ENCODE data around the gene JAGN1. TPM values are rescaled to one million over a fixed set of nuclear protein-coding genes. Genes with fewer than 3 reads are reported as not detected.
A peak's percentile ranks its signal among the peaks of the same experiment; 100 is the strongest.

JAGN1 gene
- total and polyA plus RNA-seq, 9 of the 15 experiments (the other 6 are each of a cell fraction or from before 2014, with no cell fraction given): 31.6 to 77.8 (median 40.3) TPM

DNA sequence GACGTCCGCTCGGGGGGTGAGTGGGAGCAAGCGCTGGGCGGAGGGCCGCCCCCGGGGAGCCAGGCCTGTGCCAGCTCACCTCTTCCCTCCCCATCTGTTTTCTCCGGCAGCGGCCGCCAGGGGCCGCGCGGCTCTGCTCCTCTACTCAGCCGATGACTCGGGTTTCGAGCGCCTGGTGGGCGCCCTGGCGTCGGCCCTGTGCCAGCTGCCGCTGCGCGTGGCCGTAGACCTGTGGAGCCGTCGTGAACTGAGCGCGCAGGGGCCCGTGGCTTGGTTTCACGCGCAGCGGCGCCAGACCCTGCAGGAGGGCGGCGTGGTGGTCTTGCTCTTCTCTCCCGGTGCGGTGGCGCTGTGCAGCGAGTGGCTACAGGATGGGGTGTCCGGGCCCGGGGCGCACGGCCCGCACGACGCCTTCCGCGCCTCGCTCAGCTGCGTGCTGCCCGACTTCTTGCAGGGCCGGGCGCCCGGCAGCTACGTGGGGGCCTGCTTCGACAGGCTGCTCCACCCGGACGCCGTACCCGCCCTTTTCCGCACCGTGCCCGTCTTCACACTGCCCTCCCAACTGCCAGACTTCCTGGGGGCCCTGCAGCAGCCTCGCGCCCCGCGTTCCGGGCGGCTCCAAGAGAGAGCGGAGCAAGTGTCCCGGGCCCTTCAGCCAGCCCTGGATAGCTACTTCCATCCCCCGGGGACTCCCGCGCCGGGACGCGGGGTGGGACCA is 42.6 kb downstream of the JAGN1 start (continued):
- TF ChIP-seq, protein P1, sequence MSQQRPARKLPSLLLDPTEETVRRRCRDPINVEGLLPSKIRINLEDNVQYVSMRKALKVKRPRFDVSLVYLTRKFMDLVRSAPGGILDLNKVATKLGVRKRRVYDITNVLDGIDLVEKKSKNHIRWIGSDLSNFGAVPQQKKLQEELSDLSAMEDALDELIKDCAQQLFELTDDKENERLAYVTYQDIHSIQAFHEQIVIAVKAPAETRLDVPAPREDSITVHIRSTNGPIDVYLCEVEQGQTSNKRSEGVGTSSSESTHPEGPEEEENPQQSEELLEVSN (IDR thresholded peaks at IDR 0.05; ENCODE audit: borderline replicate concordance in 1 of 2, extremely low read depth in 1 of 2, insufficient read depth in 1 of 2, insufficient read length in 1 of 2, low read depth in 1 of 2, low read length in 1 of 2, poor library complexity in 1 of 2, severe bottlenecking in 1 of 2): peak; percentile 76 to 78
- TF ChIP-seq TCF3 (CRISPR knock-in tag; IDR thresholded peaks at IDR 0.05) (no peak), FOXA3 (CRISPR knock-in tag; conservative IDR thresholded peaks at IDR 0.05 in 1 of 2, IDR thresholded peaks at IDR 0.05 in 1 of 2) (0 out of 4 replicates have a peak, but pooled peaks of 1 of the 2 experiments have one; percentile 42), SAP30 (IDR thresholded peaks at IDR 0.05; ENCODE audit: borderline replicate concordance, insufficient read depth, low read depth, low read length, poor library complexity, severe bottlenecking) (peak; percentile 65), ETS2 (tag; IDR thresholded peaks at IDR 0.05; ENCODE audit: borderline replicate concordance, poor library complexity, severe bottlenecking) (no peak), RBFOX2 (IDR thresholded peaks at IDR 0.05; ENCODE audit: low read depth, low read length) (peak; percentile 92), ZNF316 (IDR thresholded peaks at IDR 0.05) (no peak), MAZ (CRISPR knock-in tag; conservative IDR thresholded peaks at IDR 0.05 in 1 of 2, IDR thresholded peaks at IDR 0.05 in 1 of 2) (peak; percentile 83 to 85; a peak in 3 of 4 replicates), MTA1 (IDR thresholded peaks at IDR 0.05; ENCODE audit: borderline replicate concordance) (peak; percentile 70; the same call in 1 of the 2 replicates), NR4A1 (CRISPR knock-in tag; IDR thresholded peaks at IDR 0.05) (peak; percentile 40; the same call in 1 of the 2 replicates), NR4A1 (tag; IDR thresholded peaks at IDR 0.05) (peak; percentile 78; the same call in 1 of the 2 replicates), TGIF2 (CRISPR knock-in tag; IDR thresholded peaks at IDR 0.05) (peak; percentile 96; the same call in 1 of the 2 replicates), KLF1 (tag; IDR thresholded peaks at IDR 0.05) (no peak; the same call in 1 of the 2 replicates), HEY1 (CRISPR knock-in tag; IDR thresholded peaks at IDR 0.05; ENCODE audit: borderline replicate concordance) (no peak), GATAD2A (IDR thresholded peaks at IDR 0.05) (peak; percentile 79), MED1 (CRISPR knock-in tag; IDR thresholded peaks at IDR 0.05; ENCODE audit: borderline replicate concordance) (no peak), FOS (IDR thresholded peaks at IDR 0.05; ENCODE audit: extremely low read depth, insufficient read length) (no peak), FOXM1 (IDR thresholded peaks at IDR 0.05; ENCODE audit: low read depth) (no peak), FOXM1 (CRISPR knock-in tag; IDR thresholded peaks at IDR 0.05; ENCODE audit: low read depth) (peak; percentile 15; the same call in 1 of the 2 replicates), PRPF4 (IDR thresholded peaks at IDR 0.05; ENCODE audit: insufficient read depth, low read depth, low read length, poor library complexity, severe bottlenecking) (peak; percentile 50), SNIP1 (IDR thresholded peaks at IDR 0.05; ENCODE audit: low read depth) (no peak)
- TF ChIP-seq, protein P2, sequence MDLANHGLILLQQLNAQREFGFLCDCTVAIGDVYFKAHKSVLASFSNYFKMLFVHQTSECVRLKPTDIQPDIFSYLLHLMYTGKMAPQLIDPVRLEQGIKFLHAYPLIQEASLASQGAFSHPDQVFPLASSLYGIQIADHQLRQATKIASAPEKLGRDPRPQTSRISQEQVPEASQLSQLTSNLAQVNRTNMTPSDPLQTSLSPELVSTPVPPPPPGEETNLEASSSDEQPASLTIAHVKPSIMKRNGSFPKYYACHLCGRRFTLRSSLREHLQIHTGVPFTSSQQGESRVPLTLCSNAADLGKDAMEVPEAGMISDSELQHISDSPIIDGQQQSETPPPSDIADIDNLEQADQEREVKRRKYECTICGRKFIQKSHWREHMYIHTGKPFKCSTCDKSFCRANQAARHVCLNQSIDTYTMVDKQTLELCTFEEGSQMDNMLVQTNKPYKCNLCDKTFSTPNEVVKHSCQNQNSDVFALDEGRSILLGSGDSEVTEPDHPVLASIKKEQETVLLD (IDR thresholded peaks at IDR 0.05): no peak
- TF ChIP-seq, protein P3, sequence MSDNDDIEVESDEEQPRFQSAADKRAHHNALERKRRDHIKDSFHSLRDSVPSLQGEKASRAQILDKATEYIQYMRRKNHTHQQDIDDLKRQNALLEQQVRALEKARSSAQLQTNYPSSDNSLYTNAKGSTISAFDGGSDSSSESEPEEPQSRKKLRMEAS (CRISPR knock-in tag; IDR thresholded peaks at IDR 0.05): peak; percentile 87
- TF ChIP-seq, protein P4, sequence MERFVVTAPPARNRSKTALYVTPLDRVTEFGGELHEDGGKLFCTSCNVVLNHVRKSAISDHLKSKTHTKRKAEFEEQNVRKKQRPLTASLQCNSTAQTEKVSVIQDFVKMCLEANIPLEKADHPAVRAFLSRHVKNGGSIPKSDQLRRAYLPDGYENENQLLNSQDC (CRISPR knock-in tag; IDR thresholded peaks at IDR 0.05): no peak

Measured in K562 (cell line).